ENCODE measurements around the gene CD109.

- TF ChIP-seq CTCF (IDR thresholded peaks at IDR 0.05), result no peak
- TF ChIP-seq EZH2 (IDR thresholded peaks at IDR 0.05), result no peak
- no peak for TF ChIP-seq EZH2phosphoT487 (IDR thresholded peaks at IDR 0.05)
Observed at GRCh38 chr6:73728548-73729205, 32.7 kb downstream of the CD109 start.
